ENCODE measurements around the gene VASP. TPM values are rescaled to one million over a fixed set of nuclear protein-coding genes. Genes with fewer than 3 reads are reported as not detected.

The VASP gene
- total RNA-seq, 1 experiment from 2014 or later, result 144 TPM

GRCh38 chr19:45515807-45516401, 8.6 kb downstream of the VASP start:
- Mint-ChIP-seq H3K4me1 (peaks cover 12% of the 10 kb centered on the region), H3K4me3 (no peak overlapping the region), H3K9me3 (no peaks in the 10 kb centered on the region), H3K27ac (no peak overlapping the region), H3K36me3 (peaks cover 21% of the 10 kb centered on the region), H3K27me3 (ENCODE audit: low read depth) (no peaks in the 10 kb centered on the region)
- POLR2A ChIA-PET, result no interaction called here
- DNase-seq (ENCODE audit: low spot score) (no peak), ATAC-seq (no peak)
- CTCF ChIA-PET, result interaction anchor here (0.5 to 1.9 kb wide), 6 partner anchors 12 to 127 kb away, joined by 3 to 9 read pairs (median 6); no protein-coding TSS in a partner anchor
- TF ChIP-seq ATF3 (CRISPR knock-in tag; conservative IDR thresholded peaks at IDR 0.05) (no peak), ZNF281 (CRISPR knock-in tag; IDR thresholded peaks at IDR 0.05) (no peak), E2F5 (CRISPR knock-in tag; IDR thresholded peaks at IDR 0.05) (no peak), CREB1 (CRISPR knock-in tag; IDR thresholded peaks at IDR 0.05) (no peak), FOXJ3 (CRISPR knock-in tag; IDR thresholded peaks at IDR 0.05; ENCODE audit: borderline replicate concordance) (no peak), CTCF (IDR thresholded peaks at IDR 0.05) (no peak), ZNF317 (CRISPR knock-in tag; IDR thresholded peaks at IDR 0.05; ENCODE audit: borderline replicate concordance, low read depth) (no peak), JUN (CRISPR knock-in tag; IDR thresholded peaks at IDR 0.05) (no peak), ZNF263 (CRISPR knock-in tag; IDR thresholded peaks at IDR 0.05; ENCODE audit: low read depth) (no peak), ATF2 (CRISPR knock-in tag; IDR thresholded peaks at IDR 0.05; ENCODE audit: borderline replicate concordance, low read depth) (no peak), ZMAT4 (CRISPR knock-in tag; IDR thresholded peaks at IDR 0.05) (no peak), AFF4 (CRISPR knock-in tag; IDR thresholded peaks at IDR 0.05; ENCODE audit: borderline replicate concordance) (no peak), ELF4 (CRISPR knock-in tag; IDR thresholded peaks at IDR 0.05; ENCODE audit: low read depth) (no peak), CDX4 (CRISPR knock-in tag; IDR thresholded peaks at IDR 0.05; ENCODE audit: borderline replicate concordance) (no peak), ZNF425 (CRISPR knock-in tag; conservative IDR thresholded peaks at IDR 0.05) (no peak), ZBTB21 (CRISPR knock-in tag; IDR thresholded peaks at IDR 0.05; ENCODE audit: borderline replicate concordance) (no peak), NFATC4 (CRISPR knock-in tag; IDR thresholded peaks at IDR 0.05) (no peak), NR1H2 (CRISPR knock-in tag; IDR thresholded peaks at IDR 0.05) (no peak)

Data from WTC11 (cell line).